ENCODE measurements around the gene HAGH. TPM values are rescaled to one million over a fixed set of nuclear protein-coding genes. Genes with fewer than 3 reads are reported as not detected.

HAGH gene
- total RNA-seq, 2 experiments from 2014 or later = 48.0 to 50.4 TPM

GRCh38 chr16:1768061-1768766 is 58.4 kb downstream of the HAGH start:
- no peaks in the 10 kb centered on the region for H3K27me3 Mint-ChIP-seq (ENCODE audit: low read depth)
- DNase-seq (no peak), ATAC-seq (no peak)
- H3K9me3 Mint-ChIP-seq (ENCODE audit: insufficient read depth) = no peaks in the 10 kb centered on the region
- H3K4me3 Mint-ChIP-seq = no peak overlapping the region
- CTCF ChIA-PET = no interaction called here
- peaks cover 11% of the 10 kb centered on the region for H3K4me1 Mint-ChIP-seq (ENCODE audit: low read depth)
- POLR2A ChIA-PET = no interaction called here
- no peak overlapping the region for H3K27ac Mint-ChIP-seq
- H3K36me3 Mint-ChIP-seq (ENCODE audit: low read depth) = peaks cover 23% of the 10 kb centered on the region

GRCh38 chr16:1767116-1767994 is 59.3 kb downstream of the HAGH start:
- no peaks in the 10 kb centered on the region for H3K27me3 Mint-ChIP-seq (ENCODE audit: low read depth)
- POLR2A ChIA-PET = interaction anchor here (0.6 kb wide), 1 partner anchor 17 kb away, joined by 3 read pairs; no protein-coding TSS in a partner anchor
- DNase-seq = no peak
- H3K9me3 Mint-ChIP-seq (ENCODE audit: insufficient read depth) = no peaks in the 10 kb centered on the region
- no peak overlapping the region for H3K4me3 Mint-ChIP-seq
- no peak for ATAC-seq
- H3K36me3 Mint-ChIP-seq (ENCODE audit: low read depth) = peaks cover 21% of the 10 kb centered on the region
- CTCF ChIA-PET = no interaction called here
- peaks cover 11% of the 10 kb centered on the region for H3K4me1 Mint-ChIP-seq (ENCODE audit: low read depth)
- H3K27ac Mint-ChIP-seq = no peak overlapping the region

- H3K27ac Mint-ChIP-seq = no peak overlapping the region
- H3K4me1 Mint-ChIP-seq (ENCODE audit: low read depth) = peaks cover 9% of the 10 kb centered on the region
- H3K27me3 Mint-ChIP-seq (ENCODE audit: low read depth) = no peaks in the 10 kb centered on the region
- ATAC-seq = no peak
- DNase-seq = no peak
- ChIA-PET CTCF (no interaction called here), POLR2A (no interaction called here)
- H3K9me3 Mint-ChIP-seq (ENCODE audit: insufficient read depth) = no peaks in the 10 kb centered on the region
- no peak overlapping the region for H3K4me3 Mint-ChIP-seq
- peaks cover 18% of the 10 kb centered on the region for H3K36me3 Mint-ChIP-seq (ENCODE audit: low read depth)
Measured at GRCh38 chr16:1766701-1767100, 59.9 kb downstream of the HAGH start.

GRCh38 chr16:1766231-1766630 is 60.4 kb downstream of the HAGH start:
- H3K4me3 Mint-ChIP-seq = no peak overlapping the region
- H3K36me3 Mint-ChIP-seq (ENCODE audit: low read depth) = peaks cover 19% of the 10 kb centered on the region
- H3K4me1 Mint-ChIP-seq (ENCODE audit: low read depth) = peaks cover 9% of the 10 kb centered on the region
- no peak overlapping the region for H3K27ac Mint-ChIP-seq
- ChIA-PET POLR2A (no interaction called here), CTCF (interaction anchor here (1.2 kb wide), 1 partner anchor 60 kb away, joined by 3 read pairs; the partner anchor contains the start of gene MAPK8IP3)
- no peak for ATAC-seq
- no peaks in the 10 kb centered on the region for H3K9me3 Mint-ChIP-seq (ENCODE audit: insufficient read depth)
- DNase-seq = no peak
- H3K27me3 Mint-ChIP-seq (ENCODE audit: low read depth) = no peaks in the 10 kb centered on the region

- DNase-seq = no peak
- peaks cover 9% of the 10 kb centered on the region for H3K4me1 Mint-ChIP-seq (ENCODE audit: low read depth)
- peaks cover 22% of the 10 kb centered on the region for H3K36me3 Mint-ChIP-seq (ENCODE audit: low read depth)
- ChIA-PET POLR2A (no interaction called here), CTCF (interaction anchor here (1.2 kb wide), 1 partner anchor 60 kb away, joined by 3 read pairs; the partner anchor contains the start of gene MAPK8IP3)
- ATAC-seq = no peak
- no peaks in the 10 kb centered on the region for H3K27me3 Mint-ChIP-seq (ENCODE audit: low read depth)
- H3K4me3 Mint-ChIP-seq = no peak overlapping the region
- no peaks in the 10 kb centered on the region for H3K9me3 Mint-ChIP-seq (ENCODE audit: insufficient read depth)
- H3K27ac Mint-ChIP-seq = no peak overlapping the region
Measured at GRCh38 chr16:1765826-1766225, 60.8 kb downstream of the HAGH start.

- ChIA-PET CTCF (no interaction called here), POLR2A (no interaction called here)
- DNase-seq (no peak), ATAC-seq (no peak)
- Mint-ChIP-seq H3K27ac (no peak overlapping the region), H3K9me3 (ENCODE audit: insufficient read depth) (no peaks in the 10 kb centered on the region), H3K36me3 (ENCODE audit: low read depth) (peaks cover 17% of the 10 kb centered on the region), H3K27me3 (ENCODE audit: low read depth) (no peaks in the 10 kb centered on the region), H3K4me3 (no peak overlapping the region), H3K4me1 (ENCODE audit: low read depth) (peaks cover 2% of the 10 kb centered on the region)
Measured at GRCh38 chr16:1764971-1765370, 61.7 kb downstream of the HAGH start.

GRCh38 chr16:1763521-1764511 is 62.8 kb downstream of the HAGH start:
- POLR2A ChIA-PET = no interaction called here

GRCh38 chr16:1762879-1763520 is 63.6 kb downstream of the HAGH start:
- Mint-ChIP-seq H3K36me3 (ENCODE audit: low read depth) (peaks cover 14% of the 10 kb centered on the region), H3K4me3 (no peak overlapping the region), H3K9me3 (ENCODE audit: insufficient read depth) (no peaks in the 10 kb centered on the region), H3K27ac (no peak overlapping the region), H3K27me3 (ENCODE audit: low read depth) (no peaks in the 10 kb centered on the region), H3K4me1 (ENCODE audit: low read depth) (peaks cover 7% of the 10 kb centered on the region)
- DNase-seq = no peak
- ChIA-PET CTCF (no interaction called here), POLR2A (no interaction called here)
- ATAC-seq = no peak

More at GRCh38 chr16:1763521-1764511, 62.8 kb downstream of the HAGH start:
- no peaks in the 10 kb centered on the region for H3K9me3 Mint-ChIP-seq (ENCODE audit: insufficient read depth)
- H3K4me3 Mint-ChIP-seq = no peak overlapping the region
- H3K27me3 Mint-ChIP-seq (ENCODE audit: low read depth) = no peaks in the 10 kb centered on the region
- DNase-seq (no peak), ATAC-seq (no peak)
- CTCF ChIA-PET = no interaction called here
- H3K4me1 Mint-ChIP-seq (ENCODE audit: low read depth) = peaks cover 3% of the 10 kb centered on the region
- H3K27ac Mint-ChIP-seq = no peak overlapping the region
- peaks cover 15% of the 10 kb centered on the region for H3K36me3 Mint-ChIP-seq (ENCODE audit: low read depth)

- POLR2A ChIA-PET = no interaction called here
- CTCF ChIA-PET = no interaction called here
- no peak for DNase-seq
- no peaks in the 10 kb centered on the region for H3K9me3 Mint-ChIP-seq (ENCODE audit: insufficient read depth)
- H3K4me1 Mint-ChIP-seq (ENCODE audit: low read depth) = peaks cover 14% of the 10 kb centered on the region
- H3K27ac Mint-ChIP-seq = no peak overlapping the region
- H3K4me3 Mint-ChIP-seq = no peak overlapping the region
- H3K36me3 Mint-ChIP-seq (ENCODE audit: low read depth) = peaks cover 15% of the 10 kb centered on the region
- no peaks in the 10 kb centered on the region for H3K27me3 Mint-ChIP-seq (ENCODE audit: low read depth)
- ATAC-seq = no peak
Measured at GRCh38 chr16:1762196-1762878, 64.3 kb downstream of the HAGH start.

- Mint-ChIP-seq H3K4me3 (no peak overlapping the region), H3K27ac (no peak overlapping the region), H3K27me3 (ENCODE audit: low read depth) (no peaks in the 10 kb centered on the region), H3K4me1 (ENCODE audit: low read depth) (peaks cover 20% of the 10 kb centered on the region), H3K36me3 (ENCODE audit: low read depth) (peaks cover 16% of the 10 kb centered on the region), H3K9me3 (ENCODE audit: insufficient read depth) (no peaks in the 10 kb centered on the region)
- CTCF ChIA-PET = no interaction called here
- DNase-seq (no peak), ATAC-seq (no peak)
- POLR2A ChIA-PET = no interaction called here
Measured at GRCh38 chr16:1761751-1762150, 64.9 kb downstream of the HAGH start.

GRCh38 chr16:1760911-1761310 is 65.7 kb downstream of the HAGH start:
- Mint-ChIP-seq H3K27ac (no peak overlapping the region), H3K4me3 (no peak overlapping the region), H3K4me1 (ENCODE audit: low read depth) (peaks cover 26% of the 10 kb centered on the region), H3K36me3 (ENCODE audit: low read depth) (peaks cover 17% of the 10 kb centered on the region), H3K9me3 (ENCODE audit: insufficient read depth) (no peaks in the 10 kb centered on the region), H3K27me3 (ENCODE audit: low read depth) (no peaks in the 10 kb centered on the region)
- ChIA-PET POLR2A (interaction anchor here (1.6 kb wide), 1 partner anchor 10 kb away, joined by 5 read pairs; the partner anchor contains the start of gene NME3), CTCF (no interaction called here)
- no peak for DNase-seq
- no peak for ATAC-seq
